GM11168 (cell line): Measurements from ENCODE around the gene TTC34.

Experiments used
- in situ Hi-C: fragments of 300-500 bp; cut with MboI; formaldehyde crosslinking; loops from one replicate; pipeline ENCODE4 v1.12.0; 2022; ENCODE audit warnings: low sequenced_read_pairs; ENCODE audit not compliant: unreplicated experiment

Gene TTC34

DNA sequence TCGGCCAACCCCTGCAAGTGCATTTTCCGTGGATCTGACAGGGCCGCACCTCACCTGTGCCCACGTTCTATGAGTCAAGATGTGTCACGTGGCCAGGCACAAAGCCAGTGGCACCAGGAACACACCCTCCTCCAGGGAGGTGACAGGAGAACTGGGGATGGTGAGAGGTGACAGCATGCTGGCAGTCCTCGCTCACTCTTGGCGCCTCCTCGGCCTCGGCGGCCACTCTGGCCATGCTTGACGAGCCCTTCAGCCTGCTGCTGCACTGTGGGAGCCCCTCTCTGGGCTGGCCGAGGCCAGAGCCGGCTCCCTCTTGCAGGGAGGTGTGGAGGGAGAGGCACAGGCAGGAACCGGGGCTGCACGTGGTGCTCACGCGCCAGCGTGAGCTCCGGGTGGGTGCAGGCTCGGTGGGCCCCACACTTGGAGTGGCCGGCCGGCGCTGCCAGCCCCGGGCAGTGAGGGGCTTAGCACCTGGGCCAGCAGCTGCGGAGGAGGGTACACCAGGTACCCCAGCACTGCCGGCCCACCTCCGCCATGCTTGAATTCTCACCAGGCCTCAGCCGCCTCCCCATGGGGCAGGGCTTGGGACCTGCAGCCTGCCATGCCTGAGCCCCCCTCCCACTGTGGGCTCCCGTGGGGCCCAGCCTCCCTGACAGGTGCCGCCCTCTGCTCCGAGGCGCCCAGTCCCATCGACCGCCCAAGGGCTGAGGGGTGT is 11.6 kb upstream of the TTC34 start:
- in situ Hi-C loops = no loop called here

GRCh38 chr1:2812136-2812535 is 10.6 kb upstream of the TTC34 start:
- in situ Hi-C loops = no loop called here

DNA sequence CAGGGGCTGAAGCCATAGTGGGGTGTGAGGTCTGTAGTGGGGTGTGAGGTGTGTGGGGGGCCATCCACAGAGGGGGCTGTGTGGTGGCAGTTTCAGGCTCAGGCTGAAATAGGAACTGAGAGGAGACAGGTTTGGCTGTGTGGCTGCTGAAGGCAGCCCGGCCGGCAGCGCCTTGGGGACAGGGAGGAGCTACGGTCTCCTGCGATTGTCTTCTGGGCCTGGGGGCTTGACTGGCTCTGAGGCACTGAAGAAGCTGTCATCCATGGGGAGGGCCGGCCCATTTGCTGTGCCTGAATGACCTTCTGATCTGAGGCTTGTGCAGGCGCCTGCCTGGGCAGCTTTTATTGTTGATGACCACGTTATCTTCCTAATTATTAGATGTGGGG is 10.0 kb upstream of the TTC34 start:
- in situ Hi-C loops = no loop called here

DNA sequence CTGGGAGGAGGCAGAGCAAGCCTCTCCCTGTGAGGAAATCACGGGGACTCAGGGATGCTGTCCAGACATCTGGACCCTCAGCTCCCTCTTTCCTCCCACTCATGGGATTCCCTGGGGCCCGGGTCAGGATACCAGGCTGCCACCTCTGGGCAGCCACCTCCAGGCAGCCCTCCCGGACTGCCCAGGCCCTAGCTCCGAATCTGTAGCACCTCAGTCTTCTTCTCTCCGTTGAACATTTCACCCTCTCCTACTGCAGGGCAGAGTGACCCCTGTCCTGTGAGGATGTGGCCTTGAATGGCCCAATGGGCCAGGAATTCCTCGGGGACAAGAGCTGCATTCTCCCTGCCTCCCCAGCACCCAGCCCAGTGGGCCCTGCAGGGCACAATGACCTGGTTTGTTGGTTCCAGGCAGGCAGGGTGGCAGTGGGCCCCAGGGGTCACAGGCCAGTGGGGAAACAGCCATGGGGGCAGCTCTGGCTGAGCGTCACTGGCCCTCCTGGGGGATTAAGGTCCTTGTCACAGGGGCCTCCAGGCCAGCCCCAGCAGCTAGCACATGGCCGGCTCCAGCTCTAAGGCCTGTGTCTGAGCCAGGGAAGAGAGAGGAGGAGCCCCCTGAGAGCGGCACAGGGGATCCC is 9.5 kb upstream of the TTC34 start:
- in situ Hi-C loops = no loop called here

DNA sequence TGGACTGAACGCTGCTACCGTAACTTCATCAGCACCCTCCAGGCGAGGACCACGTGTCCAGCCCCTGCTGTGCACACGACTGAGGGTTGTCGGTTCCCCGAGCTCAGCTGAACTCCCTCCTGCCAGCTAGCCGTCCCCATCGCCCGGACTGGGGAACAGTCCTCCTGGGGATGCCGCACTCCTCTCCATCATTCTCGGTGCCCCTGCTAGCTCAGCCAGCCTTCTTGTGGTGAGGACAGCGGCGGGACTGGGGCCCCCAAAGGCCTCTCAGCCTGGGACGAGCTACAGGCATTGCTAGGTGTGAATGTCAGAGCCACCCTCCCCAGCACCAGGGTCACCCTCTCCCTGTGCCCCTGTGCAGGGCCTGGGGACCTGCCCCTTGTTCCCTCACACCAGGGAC is 8.8 kb upstream of the TTC34 start:
- in situ Hi-C loops = no loop called here

GRCh38 chr1:2809656-2810055 is 8.2 kb upstream of the TTC34 start:
- in situ Hi-C loops = no loop called here

GRCh38 chr1:2808831-2809605 is 7.5 kb upstream of the TTC34 start:
- in situ Hi-C loops = no loop called here

DNA sequence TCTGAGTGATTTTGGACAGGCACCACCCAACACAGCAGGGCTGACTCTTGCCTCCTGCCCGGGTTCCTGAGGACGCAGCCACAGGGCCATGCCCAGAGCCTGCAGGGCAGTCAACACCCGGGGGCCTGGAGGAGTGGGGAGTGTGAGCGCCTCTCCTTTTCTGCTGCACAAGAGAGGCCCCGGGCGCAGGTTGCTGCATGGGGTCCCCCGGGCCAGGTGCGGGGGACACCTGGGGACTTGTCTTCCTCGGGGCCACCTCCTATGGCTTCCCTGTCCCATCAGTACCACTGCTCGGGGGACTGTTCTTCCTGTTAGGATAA is 6.9 kb upstream of the TTC34 start:
- in situ Hi-C loops = no loop called here

- in situ Hi-C loops = no loop called here
Observed at GRCh38 chr1:2807678-2808385, 6.3 kb upstream of the TTC34 start.

GRCh38 chr1:2807036-2807435 is 5.5 kb upstream of the TTC34 start:
- in situ Hi-C loops = no loop called here

DNA sequence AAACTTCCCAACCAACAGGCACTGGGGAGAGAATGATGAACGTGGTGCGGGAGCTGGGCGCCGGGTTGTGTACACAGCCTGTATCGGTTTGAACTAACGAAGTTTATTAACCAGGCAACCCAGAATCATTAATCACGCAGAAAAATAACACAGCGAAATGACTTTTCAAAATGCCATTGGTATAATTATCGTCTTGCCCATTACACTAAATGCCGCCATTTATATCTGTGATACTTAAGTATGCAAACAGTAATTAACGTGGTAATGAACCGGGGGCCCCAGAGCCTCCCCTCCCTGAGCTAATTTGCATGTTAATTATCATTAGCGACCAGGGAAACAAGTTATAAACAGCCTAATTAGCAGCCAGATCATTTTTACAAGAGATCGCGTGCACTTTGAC is 5.1 kb upstream of the TTC34 start:
- in situ Hi-C loops = no loop called here

DNA sequence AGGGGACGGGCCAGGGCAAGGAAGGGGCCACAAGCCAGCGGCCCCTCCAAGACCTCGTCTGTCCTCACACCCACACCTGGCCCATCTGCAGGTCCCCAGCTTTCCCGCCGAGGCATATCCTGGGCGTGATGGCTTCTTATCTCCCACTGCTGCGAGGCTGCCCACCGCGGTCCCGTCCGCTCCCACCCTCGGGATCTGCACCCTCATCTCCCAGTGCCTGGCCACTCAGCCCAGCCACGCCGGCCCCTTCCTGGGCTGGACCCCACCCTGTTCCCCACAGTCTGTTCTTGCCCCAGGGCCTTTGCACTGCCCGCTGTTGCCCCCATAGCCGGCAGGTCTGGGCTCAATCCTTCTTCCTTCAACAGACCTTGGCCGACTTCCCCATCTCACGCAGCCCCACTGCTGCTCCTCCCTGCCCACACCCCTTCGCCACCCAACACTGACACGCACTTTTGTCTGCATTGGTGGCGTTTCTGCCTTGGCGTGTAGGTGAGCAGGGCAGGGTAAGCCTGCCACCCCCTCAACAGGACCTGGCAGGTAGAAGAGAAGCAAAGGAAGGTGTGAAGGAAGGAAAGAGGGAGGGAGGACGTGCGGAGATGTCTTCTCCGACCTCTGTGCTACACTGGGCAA is 4.4 kb upstream of the TTC34 start:
- in situ Hi-C loops = no loop called here

DNA sequence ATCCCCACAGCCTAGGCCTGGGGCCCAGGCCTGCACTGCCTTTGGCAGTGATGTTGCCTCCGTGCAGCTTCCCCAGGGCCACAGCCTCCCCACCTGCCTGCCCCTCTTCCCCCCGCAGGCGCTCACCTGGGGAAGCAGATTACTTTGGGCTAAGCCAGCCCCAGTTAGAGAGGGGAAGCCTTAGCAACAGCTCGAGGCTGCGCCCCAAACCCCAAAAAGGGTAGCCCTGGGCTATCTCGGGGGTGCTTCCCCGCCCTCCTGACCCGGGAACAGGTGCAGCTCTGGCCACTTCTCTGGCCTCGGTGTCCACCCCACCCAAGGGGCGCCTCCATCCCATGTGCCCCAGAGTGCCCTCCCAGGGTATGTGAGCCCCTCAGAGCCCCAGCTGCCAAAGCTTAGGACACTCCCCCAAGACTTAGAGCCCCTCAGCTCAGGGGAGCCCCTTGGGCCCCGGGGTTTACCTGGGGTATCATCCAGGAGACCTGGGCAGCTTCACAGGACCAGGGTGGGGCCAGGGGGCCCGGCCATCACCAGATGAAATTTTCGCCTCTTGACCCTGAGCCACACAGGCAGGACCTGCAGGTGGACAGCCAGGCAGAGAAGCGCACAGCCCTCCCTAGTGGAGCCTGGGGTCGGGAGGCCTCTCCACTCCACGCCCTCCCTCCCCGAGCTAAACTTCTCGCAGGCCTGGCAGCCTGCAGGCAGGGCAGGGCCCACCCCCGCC is 3.3 kb upstream of the TTC34 start:
- in situ Hi-C loops = no loop called here

- in situ Hi-C loops = no loop called here
Observed at GRCh38 chr1:2803931-2804627, 2.6 kb upstream of the TTC34 start.

GRCh38 chr1:2803086-2803930 is 1.8 kb upstream of the TTC34 start:
- in situ Hi-C loops = no loop called here

- in situ Hi-C loops = no loop called here
Observed at GRCh38 chr1:2802421-2802961, 998 bp upstream of the TTC34 start.

DNA sequence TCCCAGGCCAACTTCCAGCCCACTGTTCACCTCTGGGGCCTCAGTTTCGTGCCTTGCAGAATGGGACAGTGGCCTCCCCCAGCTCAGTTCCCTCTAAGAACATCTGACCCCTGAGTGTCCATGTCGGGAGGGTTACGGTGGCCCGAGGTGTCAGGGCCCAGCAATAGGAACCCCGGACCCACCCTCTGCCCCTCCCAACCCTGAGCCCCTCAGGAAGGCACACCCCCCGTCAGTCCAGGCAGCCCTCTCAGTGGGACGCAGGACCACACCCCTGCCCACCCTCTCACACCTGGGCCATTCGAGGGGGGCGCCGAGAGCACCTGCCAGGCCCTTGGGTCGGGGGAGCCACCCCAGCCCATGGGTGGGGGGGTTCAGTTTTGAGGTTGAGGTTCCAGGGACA is 447 bp downstream of the TTC34 start:
- in situ Hi-C loops = no loop called here

DNA sequence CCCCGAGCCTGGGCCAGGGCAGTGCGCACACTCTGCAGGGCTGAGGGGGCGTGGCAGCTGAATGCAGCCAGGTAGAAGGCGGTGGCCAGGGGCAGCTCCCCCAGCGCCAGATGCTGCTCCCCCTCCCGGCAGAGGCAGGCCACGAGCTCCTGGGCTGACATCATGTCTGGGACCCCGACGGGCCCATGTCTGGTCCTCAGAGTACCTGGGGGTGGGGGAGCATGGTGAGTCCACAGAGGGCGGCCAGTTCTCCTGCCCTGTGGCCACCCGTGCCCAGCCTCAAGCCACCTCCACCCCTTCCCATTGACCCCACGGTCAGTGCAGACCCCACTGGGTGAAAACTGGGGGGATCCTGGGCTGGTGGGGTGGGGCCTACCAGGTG is 838 bp downstream of the TTC34 start:
- in situ Hi-C loops = no loop called here
